Measurements from ENCODE around the gene SIAH3.

SIAH3 gene

GRCh38 chr13:45748941-45749759 lies 102.4 kb downstream of the SIAH3 start:
- H3K4me3 ChIP-seq (ENCODE audit: insufficient read depth, low read depth, low read length): no peak overlapping the region
- H3K9me3 ChIP-seq (ENCODE audit: control insufficient read depth, low read length): no peaks in the 10 kb centered on the region
- H3K36me3 ChIP-seq (ENCODE audit: control insufficient read depth, insufficient read depth, low read length): no peaks in the 10 kb centered on the region
- no peaks in the 10 kb centered on the region for H3K27me3 ChIP-seq (ENCODE audit: control insufficient read depth, insufficient read depth, low read length, poor library complexity, severe bottlenecking)
- H3K4me1 ChIP-seq (ENCODE audit: control insufficient read depth, insufficient read depth, low read length): peaks cover 8% of the 10 kb centered on the region
- 79% methylated on average over 12 to 13 of the region's 13 CpGs for WGBS, 2 experiments
- H3K27ac ChIP-seq (ENCODE audit: insufficient read depth, low read depth, low read length, poor library complexity, severe bottlenecking): no peak overlapping the region

- 93 to 94% methylated on average over 2 of the region's 2 CpGs for WGBS, 2 experiments
- no peak overlapping the region for H3K4me3 ChIP-seq (ENCODE audit: insufficient read depth, low read depth, low read length)
- peaks cover 8% of the 10 kb centered on the region for H3K4me1 ChIP-seq (ENCODE audit: control insufficient read depth, insufficient read depth, low read length)
- H3K9me3 ChIP-seq (ENCODE audit: control insufficient read depth, low read length): no peaks in the 10 kb centered on the region
- H3K27ac ChIP-seq (ENCODE audit: insufficient read depth, low read depth, low read length, poor library complexity, severe bottlenecking): no peak overlapping the region
- no peaks in the 10 kb centered on the region for H3K27me3 ChIP-seq (ENCODE audit: control insufficient read depth, insufficient read depth, low read length, poor library complexity, severe bottlenecking)
- H3K36me3 ChIP-seq (ENCODE audit: control insufficient read depth, insufficient read depth, low read length): no peaks in the 10 kb centered on the region
Observed at GRCh38 chr13:45747071-45747470, 104.5 kb downstream of the SIAH3 start.

GRCh38 chr13:45744979-45745378 lies 106.6 kb downstream of the SIAH3 start:
- no peaks in the 10 kb centered on the region for H3K36me3 ChIP-seq (ENCODE audit: control insufficient read depth, insufficient read depth, low read length)
- WGBS, 2 experiments: 91% methylated on average over 3 of the region's 3 CpGs
- H3K27ac ChIP-seq (ENCODE audit: insufficient read depth, low read depth, low read length, poor library complexity, severe bottlenecking): no peak overlapping the region
- no peaks in the 10 kb centered on the region for H3K27me3 ChIP-seq (ENCODE audit: control insufficient read depth, insufficient read depth, low read length, poor library complexity, severe bottlenecking)
- no peaks in the 10 kb centered on the region for H3K9me3 ChIP-seq (ENCODE audit: control insufficient read depth, low read length)
- H3K4me1 ChIP-seq (ENCODE audit: control insufficient read depth, insufficient read depth, low read length): peaks cover 8% of the 10 kb centered on the region
- H3K4me3 ChIP-seq (ENCODE audit: insufficient read depth, low read depth, low read length): no peak overlapping the region

GRCh38 chr13:45742985-45743384 lies 108.6 kb downstream of the SIAH3 start:
- Histone ChIP-seq H3K27ac (ENCODE audit: insufficient read depth, low read depth, low read length, poor library complexity, severe bottlenecking) (no peak overlapping the region), H3K9me3 (ENCODE audit: control insufficient read depth, low read length) (no peaks in the 10 kb centered on the region), H3K27me3 (ENCODE audit: control insufficient read depth, insufficient read depth, low read length, poor library complexity, severe bottlenecking) (no peaks in the 10 kb centered on the region), H3K4me3 (ENCODE audit: insufficient read depth, low read depth, low read length) (no peak overlapping the region), H3K4me1 (ENCODE audit: control insufficient read depth, insufficient read depth, low read length) (no peaks in the 10 kb centered on the region), H3K36me3 (ENCODE audit: control insufficient read depth, insufficient read depth, low read length) (no peaks in the 10 kb centered on the region)
- 93 to 94% methylated on average over 5 of the region's 5 CpGs for WGBS, 2 experiments

- 74 to 76% methylated on average over 2 of the region's 2 CpGs for WGBS, 2 experiments
- H3K27me3 ChIP-seq (ENCODE audit: control insufficient read depth, insufficient read depth, low read length, poor library complexity, severe bottlenecking): no peaks in the 10 kb centered on the region
Observed at GRCh38 chr13:45737571-45738017, 114.0 kb downstream of the SIAH3 start.

GRCh38 chr13:45733361-45733760 lies 118.2 kb downstream of the SIAH3 start:
- H3K4me1 ChIP-seq (ENCODE audit: control insufficient read depth, insufficient read depth, low read length): no peaks in the 10 kb centered on the region
- no peaks in the 10 kb centered on the region for H3K36me3 ChIP-seq (ENCODE audit: control insufficient read depth, insufficient read depth, low read length)
- no peak overlapping the region for H3K27ac ChIP-seq (ENCODE audit: insufficient read depth, low read depth, low read length, poor library complexity, severe bottlenecking)
- WGBS, 2 experiments: 90 to 94% methylated on average over 5 of the region's 5 CpGs
- no peaks in the 10 kb centered on the region for H3K9me3 ChIP-seq (ENCODE audit: control insufficient read depth, low read length)
- no peak overlapping the region for H3K4me3 ChIP-seq (ENCODE audit: insufficient read depth, low read depth, low read length)
- H3K27me3 ChIP-seq (ENCODE audit: control insufficient read depth, insufficient read depth, low read length, poor library complexity, severe bottlenecking): no peaks in the 10 kb centered on the region

More at GRCh38 chr13:45737571-45738017, 114.0 kb downstream of the SIAH3 start:
- no peaks in the 10 kb centered on the region for H3K4me1 ChIP-seq (ENCODE audit: control insufficient read depth, insufficient read depth, low read length)
- no peaks in the 10 kb centered on the region for H3K36me3 ChIP-seq (ENCODE audit: control insufficient read depth, insufficient read depth, low read length)
- H3K27ac ChIP-seq (ENCODE audit: insufficient read depth, low read depth, low read length, poor library complexity, severe bottlenecking): no peak overlapping the region
- no peaks in the 10 kb centered on the region for H3K9me3 ChIP-seq (ENCODE audit: control insufficient read depth, low read length)
- H3K4me3 ChIP-seq (ENCODE audit: insufficient read depth, low read depth, low read length): no peak overlapping the region

- WGBS, 2 experiments: 74 to 76% methylated on average over 5 of the region's 5 CpGs
- H3K27ac ChIP-seq (ENCODE audit: insufficient read depth, low read depth, low read length, poor library complexity, severe bottlenecking): no peak overlapping the region
- no peaks in the 10 kb centered on the region for H3K4me1 ChIP-seq (ENCODE audit: control insufficient read depth, insufficient read depth, low read length)
- H3K36me3 ChIP-seq (ENCODE audit: control insufficient read depth, insufficient read depth, low read length): no peaks in the 10 kb centered on the region
- H3K4me3 ChIP-seq (ENCODE audit: insufficient read depth, low read depth, low read length): no peak overlapping the region
- H3K9me3 ChIP-seq (ENCODE audit: control insufficient read depth, low read length): no peaks in the 10 kb centered on the region
- no peaks in the 10 kb centered on the region for H3K27me3 ChIP-seq (ENCODE audit: control insufficient read depth, insufficient read depth, low read length, poor library complexity, severe bottlenecking)
Observed at GRCh38 chr13:45732916-45733315, 118.6 kb downstream of the SIAH3 start.

GRCh38 chr13:45731455-45731854 lies 120.1 kb downstream of the SIAH3 start:
- Histone ChIP-seq H3K4me1 (ENCODE audit: control insufficient read depth, insufficient read depth, low read length) (no peaks in the 10 kb centered on the region), H3K27ac (ENCODE audit: insufficient read depth, low read depth, low read length, poor library complexity, severe bottlenecking) (no peak overlapping the region), H3K27me3 (ENCODE audit: control insufficient read depth, insufficient read depth, low read length, poor library complexity, severe bottlenecking) (no peaks in the 10 kb centered on the region), H3K36me3 (ENCODE audit: control insufficient read depth, insufficient read depth, low read length) (no peaks in the 10 kb centered on the region), H3K4me3 (ENCODE audit: insufficient read depth, low read depth, low read length) (no peak overlapping the region), H3K9me3 (ENCODE audit: control insufficient read depth, low read length) (no peaks in the 10 kb centered on the region)
- 85 to 97% methylated on average over 3 of the region's 3 CpGs for WGBS, 2 experiments

GRCh38 chr13:45728759-45729158 lies 122.8 kb downstream of the SIAH3 start:
- Histone ChIP-seq H3K27me3 (ENCODE audit: control insufficient read depth, insufficient read depth, low read length, poor library complexity, severe bottlenecking) (no peaks in the 10 kb centered on the region), H3K9me3 (ENCODE audit: control insufficient read depth, low read length) (no peaks in the 10 kb centered on the region), H3K4me3 (ENCODE audit: insufficient read depth, low read depth, low read length) (no peak overlapping the region), H3K36me3 (ENCODE audit: control insufficient read depth, insufficient read depth, low read length) (no peaks in the 10 kb centered on the region), H3K4me1 (ENCODE audit: control insufficient read depth, insufficient read depth, low read length) (no peaks in the 10 kb centered on the region), H3K27ac (ENCODE audit: insufficient read depth, low read depth, low read length, poor library complexity, severe bottlenecking) (no peak overlapping the region)
- 44 to 48% methylated on average over 6 of the region's 6 CpGs for WGBS, 2 experiments
